HG03457 (cell line): ENCODE results near the gene ABHD6.
"Not testable (repeated sequence)": the region's sequence is repeated elsewhere in the genome, so short reads cannot be mapped to it uniquely, and the experiment has no call there.

Experiments used
- ATAC-seq: cut with Tn5 transposase; IDR thresholded peaks from one replicate; pipeline ENCODE4 v1.9.1; 2021; ENCODE audit warnings: moderate number of reproducible peaks; ENCODE audit not compliant: unreplicated experiment

The ABHD6 gene

DNA sequence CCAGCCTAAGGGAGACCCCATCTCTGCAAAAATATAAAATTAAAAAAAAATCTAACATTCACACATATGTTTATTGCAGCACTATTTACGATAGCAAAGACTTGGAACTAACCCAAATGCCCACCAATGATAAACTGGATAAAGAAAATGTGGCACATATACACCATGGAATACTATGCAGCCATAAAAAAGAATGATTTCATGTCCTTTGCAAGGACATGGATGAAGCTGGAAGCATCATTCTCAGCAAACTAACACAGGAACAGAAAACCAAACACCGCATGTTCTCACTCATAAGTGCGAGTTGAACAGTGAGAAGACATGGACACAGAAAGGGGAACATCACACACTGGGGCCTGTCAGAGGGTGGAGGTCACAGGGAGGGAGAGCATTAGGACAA, 35.8 kb downstream of the ABHD6 start:
- not testable (repeated sequence) for ATAC-seq

DNA sequence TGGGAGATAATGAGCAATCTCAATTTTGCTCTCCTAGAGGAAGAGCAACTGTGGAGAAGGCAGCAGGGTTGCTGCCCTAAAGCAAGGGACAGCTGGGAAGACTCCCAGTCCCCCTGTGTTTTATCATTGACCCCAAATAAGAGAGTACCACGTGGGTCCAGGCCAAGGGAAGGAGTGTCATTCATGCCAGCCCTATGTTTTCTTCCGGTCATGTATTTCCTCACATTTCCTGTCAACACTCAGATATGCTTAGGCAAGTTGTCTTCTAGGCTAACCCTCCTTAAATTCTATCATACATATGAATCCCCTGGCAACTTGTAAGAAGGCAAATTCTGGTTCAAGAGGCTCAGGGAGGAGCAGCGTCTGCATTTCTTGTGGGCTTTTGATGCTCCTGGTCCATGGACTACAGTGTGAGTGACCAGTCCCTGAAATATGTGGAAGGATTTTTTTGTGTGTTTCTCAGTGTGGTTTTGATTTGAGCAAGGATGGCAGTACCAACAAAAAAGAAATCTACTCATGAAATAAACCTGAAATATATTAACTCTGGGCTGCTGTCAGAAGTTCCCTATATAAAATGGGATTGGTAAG, 36.5 kb downstream of the ABHD6 start:
- no peak for ATAC-seq

DNA sequence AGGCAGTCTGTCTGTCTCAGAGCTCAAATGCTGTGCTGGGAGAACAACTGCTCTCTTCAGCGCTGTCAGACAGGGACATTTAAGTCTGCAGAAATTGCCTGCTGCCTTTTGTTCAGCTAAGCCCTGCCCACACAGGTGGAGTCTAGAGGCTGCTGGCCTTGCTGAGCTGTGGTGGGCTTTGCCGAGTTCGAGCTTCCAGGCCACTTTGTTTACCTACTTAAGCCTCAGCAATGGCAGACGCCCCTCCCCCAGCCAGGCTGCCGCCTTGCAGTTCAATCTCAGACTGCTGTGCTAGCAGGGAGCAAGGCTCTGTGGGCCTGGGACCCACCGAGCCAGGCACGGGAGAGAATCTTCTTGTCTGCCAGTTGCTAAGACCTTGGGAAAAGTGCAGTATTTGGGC, 43.5 kb downstream of the ABHD6 start:
- no peak for ATAC-seq

DNA sequence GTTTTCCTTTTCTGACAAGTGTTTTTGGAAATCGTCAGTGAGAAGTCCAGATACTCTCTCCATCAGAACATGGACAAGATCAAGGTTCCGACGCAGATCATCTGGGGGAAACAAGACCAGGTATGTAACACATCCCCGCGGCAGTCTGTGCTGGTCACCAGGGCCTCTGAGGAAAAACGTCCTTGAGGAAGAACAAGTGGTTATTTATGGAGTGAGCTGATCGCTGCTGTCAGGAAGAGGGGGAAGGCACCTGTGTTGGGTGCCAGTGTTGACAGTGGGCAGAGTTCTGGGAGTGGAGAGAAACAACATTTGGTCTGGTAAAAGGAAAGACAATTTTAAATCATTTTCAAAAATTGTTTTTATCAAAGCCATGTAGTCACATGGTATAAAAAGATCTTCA, 47.7 kb downstream of the ABHD6 start:
- no peak for ATAC-seq

DNA sequence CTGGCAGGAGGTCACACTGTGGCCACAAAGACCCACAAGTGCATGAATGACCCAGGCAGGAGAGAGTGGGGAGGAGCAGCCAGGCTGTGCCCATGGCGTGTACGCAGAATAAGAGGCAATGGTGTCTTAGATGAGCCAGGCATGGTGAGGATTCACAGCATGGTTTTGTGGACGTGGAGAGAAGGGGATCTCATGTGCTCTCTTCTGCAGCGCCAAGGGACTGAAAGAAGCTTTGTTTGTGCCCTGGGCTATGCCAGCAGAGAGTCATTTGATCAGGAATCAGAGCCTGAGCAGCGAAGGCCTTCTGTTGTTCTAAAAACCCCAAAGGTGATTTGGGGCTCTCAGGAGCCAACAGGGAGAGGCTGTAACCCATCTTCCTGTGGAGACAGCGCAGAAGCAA, 49.8 kb downstream of the ABHD6 start:
- ATAC-seq: no peak

DNA sequence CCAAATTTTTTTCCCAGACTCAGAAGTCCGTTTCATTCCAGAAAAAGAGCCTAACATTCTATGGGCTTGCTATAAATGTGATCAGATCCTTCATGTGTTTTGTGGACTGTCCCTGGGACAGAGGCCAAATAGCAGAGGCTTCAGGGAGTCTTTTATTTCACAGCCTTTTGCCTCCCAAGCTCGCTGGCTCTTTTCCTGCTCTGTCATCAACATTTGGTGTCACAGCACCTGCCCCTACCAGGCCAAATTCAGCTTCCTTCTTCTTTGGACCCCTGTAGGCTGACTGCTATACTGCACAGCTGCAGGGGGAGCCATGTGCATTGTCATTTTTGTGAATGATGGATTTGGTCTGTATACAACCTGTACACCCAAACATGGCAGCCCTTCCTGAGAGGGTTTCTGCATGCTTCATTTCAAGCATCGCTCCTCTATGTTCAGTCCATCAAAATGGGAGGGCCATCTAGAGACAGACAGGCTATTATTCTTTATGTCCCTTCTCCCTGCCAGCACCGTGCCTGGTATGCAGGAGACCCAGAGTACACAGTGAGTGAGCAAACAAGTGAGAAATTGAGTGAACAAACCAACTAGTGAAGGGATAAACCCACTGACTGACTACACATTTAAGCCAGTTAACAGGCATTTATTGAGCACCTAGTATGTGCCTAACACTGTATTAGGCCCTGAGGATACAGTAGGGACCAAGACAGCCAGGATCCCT, 50.6 kb downstream of the ABHD6 start:
- no peak for ATAC-seq

DNA sequence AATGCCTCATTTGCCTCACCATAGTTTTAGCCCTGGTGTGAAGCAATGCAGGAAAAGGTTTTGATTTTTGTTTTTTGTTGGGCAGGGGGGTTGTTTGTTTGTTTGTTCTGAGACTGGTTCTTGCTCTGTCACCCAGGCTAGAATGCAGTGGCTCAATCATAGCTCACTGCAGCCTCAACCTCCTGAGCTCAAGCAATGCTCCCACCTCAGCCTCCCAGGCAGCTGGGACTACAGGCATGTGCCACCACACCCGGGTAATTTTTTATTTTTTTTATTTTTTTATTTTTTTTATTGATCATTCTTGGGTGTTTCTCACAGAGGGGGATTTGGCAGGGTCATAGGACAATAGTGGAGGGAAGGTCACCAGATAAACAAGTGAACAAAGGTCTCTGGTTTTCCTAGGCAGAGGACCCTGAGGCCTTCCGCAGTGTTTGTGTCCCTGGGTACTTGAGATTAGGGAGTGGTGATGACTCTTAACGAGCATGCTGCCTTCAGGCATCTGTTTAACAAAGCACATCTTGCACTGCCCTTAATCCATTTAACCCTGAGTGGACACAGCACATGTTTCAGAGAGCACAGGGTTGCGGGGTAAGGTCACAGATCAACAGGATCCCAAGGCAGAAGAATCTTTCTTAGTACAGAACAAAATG, 51.5 kb downstream of the ABHD6 start:
- not testable (repeated sequence) for ATAC-seq

DNA sequence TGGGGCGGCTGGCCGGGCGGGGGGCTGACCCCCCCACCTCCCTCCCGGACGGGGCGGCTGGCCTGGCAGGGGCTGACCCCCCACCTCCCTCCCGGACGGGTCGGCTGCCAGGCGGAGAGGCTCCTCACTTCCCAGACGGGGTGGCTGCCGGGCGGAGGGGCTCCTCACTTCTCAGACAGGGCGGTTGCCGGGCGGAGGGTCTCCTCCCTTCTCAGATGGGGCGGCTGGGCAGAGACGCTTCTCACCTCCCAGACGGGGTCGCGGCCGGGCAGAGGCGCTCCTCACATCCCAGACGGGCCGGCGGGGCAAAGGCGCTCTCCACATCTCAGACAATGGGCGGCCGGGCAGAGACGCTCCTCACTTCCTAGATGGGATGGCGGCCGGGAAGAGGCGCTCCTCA, 52.9 kb downstream of the ABHD6 start:
- not testable (repeated sequence) for ATAC-seq

DNA sequence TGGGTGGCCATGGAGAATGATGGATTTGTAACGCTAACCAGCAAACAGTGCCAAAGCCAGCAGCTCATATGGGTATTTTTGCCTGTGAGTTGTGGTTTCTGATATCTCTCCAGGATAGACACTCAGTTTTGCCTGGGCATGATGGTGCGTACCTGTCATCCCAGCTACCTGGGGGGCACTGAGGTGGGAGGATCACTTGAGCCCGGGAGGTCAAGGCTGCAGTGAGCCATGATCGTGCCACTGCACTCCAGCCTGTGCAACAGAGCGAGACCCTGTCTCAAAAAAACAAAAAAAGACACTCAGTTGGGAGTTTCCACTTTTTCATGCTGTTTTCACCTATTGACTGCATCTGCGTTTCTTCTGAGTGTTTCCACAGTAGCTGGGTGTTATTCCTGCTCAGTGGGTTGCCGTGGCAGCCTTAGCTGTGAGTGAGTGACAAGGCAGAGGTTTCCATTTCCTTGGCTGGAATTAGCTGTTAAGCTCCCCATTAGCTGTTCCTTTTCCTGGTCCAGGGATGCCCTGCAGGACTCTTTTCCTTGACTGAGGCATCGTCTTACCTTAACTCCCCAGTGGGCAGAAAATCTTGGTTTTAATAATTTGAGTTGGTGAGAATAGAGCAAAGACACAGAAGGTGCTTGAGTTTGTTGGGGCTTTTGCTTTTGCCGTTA, 54.2 kb downstream of the ABHD6 start:
- ATAC-seq: no peak

DNA sequence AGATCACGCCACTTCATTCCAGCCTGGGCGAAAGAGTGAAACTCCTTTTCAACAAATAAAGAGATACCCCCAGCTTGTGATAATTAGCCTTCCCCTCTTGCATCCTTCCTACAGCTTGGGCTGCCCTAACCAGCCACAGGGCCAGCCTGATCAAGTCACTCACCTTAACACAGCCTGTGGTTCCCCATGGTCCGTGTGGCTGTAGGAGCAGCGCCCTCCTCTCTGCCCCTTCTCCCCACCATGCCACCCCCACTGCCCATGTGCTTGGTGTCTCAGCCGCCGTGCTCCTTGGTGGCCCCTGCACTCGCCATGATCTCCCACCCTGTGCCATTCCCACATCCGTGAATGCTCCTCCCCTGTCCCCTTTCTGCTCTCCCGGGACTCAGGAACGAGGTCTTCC, 55.3 kb downstream of the ABHD6 start:
- ATAC-seq: no peak

DNA sequence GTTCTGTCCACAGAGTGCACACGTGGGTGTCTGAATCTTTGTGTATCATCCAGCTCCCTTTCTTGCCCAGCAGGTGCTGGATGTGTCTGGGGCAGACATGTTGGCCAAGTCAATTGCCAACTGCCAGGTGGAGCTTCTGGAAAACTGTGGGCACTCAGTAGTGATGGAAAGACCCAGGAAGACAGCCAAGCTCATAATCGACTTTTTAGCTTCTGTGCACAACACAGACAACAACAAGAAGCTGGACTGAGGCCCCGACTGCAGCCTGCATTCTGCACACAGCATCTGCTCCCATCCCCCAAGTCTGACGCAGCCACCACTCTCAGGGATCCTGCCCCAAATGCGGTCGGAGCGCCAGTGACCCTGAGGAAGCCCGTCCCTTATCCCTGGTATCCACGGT, 55.9 kb downstream of the ABHD6 start:
- no peak for ATAC-seq

DNA sequence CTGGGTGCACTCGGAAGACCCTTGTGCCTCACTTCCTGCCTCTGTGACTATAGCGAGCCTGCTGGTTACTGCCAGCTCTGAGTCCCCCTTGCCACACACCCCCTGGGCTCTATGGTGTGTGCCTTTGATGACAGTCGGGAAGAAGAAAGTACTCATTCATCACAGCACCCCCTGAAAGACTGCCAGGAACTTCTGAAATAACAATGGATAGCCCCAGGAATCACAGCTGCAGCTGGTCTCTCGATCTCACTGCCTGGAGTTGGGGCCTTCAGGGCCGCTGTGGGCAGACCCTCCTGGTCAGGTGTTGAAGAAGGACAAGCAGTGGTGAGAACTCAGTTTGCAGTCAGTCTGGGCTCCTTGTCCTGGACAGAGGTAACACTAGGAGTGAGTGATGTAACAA, 58.7 kb downstream of the ABHD6 start:
- no peak for ATAC-seq

DNA sequence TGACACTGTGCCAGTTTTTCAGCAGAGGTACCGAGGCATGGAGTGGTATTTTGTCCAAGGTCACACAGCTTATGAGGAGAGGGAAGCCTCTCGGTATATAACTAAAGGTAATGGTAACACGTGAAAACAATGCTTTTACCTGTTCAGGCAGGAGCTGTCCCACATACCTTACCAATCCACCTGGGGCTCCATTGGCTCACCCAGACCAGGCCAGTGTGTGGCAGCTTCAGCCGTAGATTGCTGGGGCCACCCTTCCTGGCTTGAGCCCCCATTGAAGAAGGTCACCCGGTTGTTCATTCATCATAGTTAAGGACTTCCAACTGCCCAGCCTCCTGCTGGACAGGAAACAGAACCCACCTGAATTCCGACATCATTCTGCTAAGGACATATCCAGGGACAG, 59.3 kb downstream of the ABHD6 start:
- no peak for ATAC-seq

DNA sequence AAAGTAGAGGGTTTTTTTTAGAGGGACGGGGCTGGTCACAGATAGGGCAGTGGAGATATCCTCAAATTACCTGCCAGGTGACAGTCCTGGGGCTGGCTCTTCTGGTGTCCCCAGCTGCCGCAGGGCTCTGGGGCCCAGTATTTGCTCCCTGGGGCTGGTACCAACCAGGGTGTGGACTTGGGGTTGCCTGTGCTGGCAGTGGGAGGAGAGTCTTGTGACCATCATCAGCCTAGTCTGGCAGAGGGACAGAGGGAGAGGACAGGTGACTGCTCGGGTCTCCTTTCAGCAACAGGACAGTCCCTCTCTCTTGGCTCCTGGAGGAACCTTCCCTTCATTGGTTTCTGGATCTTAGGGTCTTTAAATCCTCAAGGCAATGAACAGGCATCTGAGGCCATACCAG, 60.6 kb downstream of the ABHD6 start:
- no peak for ATAC-seq

DNA sequence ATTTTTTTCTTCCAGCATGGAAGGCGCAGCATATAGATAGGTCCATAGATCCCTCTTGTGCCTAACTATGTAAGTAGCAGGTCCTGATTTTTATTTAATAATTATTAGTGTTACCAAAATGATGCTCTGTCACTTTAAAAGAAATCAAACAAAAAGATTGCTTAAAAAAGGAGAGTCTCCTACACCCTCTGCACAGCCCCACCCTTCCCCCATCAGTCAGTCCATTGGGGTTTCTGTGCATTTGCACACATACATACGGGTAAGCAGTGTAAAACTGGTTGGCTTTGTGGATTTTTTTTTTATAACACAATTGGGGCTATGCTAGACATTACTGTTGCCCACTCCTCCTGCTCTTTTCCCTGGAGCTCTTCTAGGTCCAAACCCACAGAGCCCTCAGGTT, 61.5 kb downstream of the ABHD6 start:
- no peak for ATAC-seq

DNA sequence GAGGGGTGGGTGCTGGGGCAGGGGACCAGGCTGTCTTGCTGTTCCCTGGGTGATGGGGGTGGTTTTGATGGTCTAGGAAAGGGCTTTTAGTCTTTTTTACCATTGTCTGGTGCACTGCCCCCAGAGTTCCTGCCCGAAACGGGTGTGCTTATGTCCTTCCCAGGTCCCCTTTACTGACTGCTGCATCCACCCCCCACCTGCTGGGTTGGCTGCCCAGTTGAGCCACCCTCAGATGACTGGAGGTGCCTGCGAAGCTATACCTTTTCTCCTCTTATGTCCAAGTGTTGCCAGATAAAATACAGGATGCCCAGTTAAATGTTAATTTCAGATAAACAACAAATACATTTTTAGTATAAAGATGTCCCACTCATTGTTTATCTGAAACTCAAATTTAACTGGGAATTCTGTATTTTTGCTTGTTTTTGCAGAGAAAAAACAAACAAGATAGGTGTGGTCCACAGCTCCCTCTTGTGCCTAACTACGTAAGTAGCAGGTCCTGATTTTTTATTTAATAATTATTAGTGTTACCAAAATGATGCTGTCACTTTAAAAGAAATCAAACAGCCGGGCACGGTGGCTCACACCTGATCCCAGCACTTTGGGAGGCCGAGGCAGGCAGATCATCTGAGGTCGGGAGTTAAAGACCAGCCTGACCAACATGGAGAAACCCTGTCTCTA, 62.4 kb downstream of the ABHD6 start:
- no peak for ATAC-seq

DNA sequence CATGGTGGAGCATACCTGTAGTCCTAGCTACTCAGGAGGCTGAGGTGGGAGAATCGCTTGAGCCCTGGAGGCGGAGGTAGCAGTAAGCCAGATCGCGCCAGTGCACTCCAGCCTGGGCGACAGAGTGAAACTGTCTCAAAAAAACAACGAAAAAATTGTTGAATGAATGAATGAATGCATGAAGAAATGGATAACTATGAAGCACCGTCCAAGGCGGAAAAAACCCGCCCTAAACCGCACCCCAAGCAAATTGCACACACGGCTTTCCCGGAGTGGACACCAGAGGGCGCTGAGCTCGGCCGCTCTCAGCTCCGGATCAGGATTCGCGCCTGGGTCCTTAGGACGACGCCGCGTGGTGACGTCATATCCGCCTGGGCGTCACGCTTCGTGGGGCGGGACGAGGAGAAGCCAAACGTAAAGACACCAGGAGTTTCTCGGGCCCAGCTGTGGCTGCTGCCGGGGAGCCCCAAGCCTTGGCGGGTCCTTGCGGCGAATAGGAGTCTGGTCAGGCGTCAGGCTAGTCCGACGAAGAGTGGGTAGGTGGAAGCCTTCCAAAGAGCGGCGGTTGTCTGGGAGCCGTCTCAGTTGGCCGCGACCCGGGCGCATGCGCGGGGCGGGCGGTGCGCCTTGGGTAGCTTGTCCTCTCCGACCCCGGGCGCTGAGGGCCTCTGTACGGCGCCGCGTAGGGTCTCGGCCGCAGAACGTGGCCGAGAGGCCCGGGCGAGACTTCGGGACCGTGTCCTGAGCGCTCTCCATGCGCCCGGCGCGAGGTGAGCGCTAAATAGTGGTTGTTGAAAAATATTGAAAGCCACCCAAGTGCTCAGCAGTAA, 68.5 kb downstream of the ABHD6 start, which contains the start of the genes HTD2 and RPP14:
Gene HTD2 (plus strand): TSS at position 639 of the 830 bp plus-strand sequence. CDS start 11,094 bp downstream, outside the sequence.
Gene RPP14 (plus strand): TSS at position 364 of the 830 bp plus-strand sequence. CDS start 4,085 bp downstream, outside the sequence.
- ATAC-seq: peak; percentile 69

DNA sequence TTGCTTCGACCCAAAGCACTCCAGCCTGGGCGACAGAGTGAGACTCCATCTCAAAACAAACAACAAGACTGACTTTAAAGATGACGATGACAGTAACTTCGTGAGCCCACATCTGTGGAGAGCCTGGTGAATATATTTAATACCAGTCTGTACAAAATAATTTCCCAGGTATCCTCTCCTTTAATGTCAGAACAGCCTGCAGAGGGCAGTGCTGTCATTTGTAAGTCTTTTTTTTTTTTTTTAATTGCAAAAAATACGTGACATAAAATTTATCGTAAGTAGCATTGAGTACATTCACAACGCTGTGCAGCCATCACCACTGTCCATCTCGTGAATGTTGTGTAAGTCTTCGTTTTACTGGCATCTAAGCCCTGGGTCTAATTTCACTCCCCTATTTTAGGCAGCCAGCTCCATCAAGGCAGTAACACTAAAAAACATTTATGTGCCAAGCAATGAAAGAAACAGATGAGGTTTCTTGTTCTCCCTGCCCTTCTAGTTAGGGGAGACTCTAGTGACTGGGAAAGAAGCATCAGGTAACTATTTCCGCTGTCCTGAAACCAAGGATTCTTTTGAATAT, 70.1 kb downstream of the ABHD6 start:
- ATAC-seq: no peak

DNA sequence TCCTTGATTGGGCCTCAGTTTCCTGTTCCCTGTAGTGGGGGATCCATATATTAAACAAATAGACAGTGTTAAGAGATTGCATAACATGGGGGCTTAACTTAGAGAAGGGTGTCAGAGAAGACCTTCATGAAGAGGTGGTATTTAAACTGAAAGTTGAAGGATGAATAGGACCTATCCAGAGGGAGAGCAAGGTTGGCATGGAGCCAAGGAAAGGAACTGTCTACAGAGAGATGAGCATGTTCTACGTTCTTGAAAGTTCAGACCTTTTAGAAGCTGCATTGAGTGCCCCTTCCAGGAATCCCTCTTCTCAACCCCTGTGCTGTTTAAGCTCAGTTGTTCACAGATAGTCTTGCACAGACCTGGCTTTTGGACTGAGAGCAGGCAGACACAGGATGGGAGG, 71.1 kb downstream of the ABHD6 start:
- no peak for ATAC-seq

DNA sequence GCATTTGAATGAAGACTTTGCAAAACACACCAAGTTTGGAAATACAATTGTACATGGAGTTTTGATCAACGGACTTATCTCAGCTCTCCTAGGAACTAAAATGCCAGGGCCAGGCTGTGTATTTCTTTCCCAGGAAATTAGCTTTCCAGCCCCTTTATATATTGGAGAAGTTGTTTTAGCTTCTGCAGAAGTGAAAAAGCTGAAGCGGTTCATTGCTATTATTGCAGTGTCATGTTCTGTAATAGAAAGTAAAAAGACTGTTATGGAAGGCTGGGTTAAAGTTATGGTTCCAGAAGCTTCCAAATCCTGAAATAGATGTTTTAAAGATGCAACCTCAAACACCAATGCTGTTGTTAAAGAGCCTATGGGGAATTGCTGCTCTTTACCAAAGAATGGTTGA, 80.2 kb downstream of the ABHD6 start:
- ATAC-seq: no peak
